Pancreas (tissue), 10 donors: ENCODE measurements around the gene DGKI. TPM values are rescaled to one million over a fixed set of nuclear protein-coding genes. Genes with fewer than 3 reads are reported as not detected.

Source experiments
- ATAC-seq, 4 donors: fragments of 200-7000 bp; cut with Tn5 transposase; one replicate each; pipeline versions ENCODE4 v1.8.0 to v1.9.1; 2020; ENCODE audit warnings: mild to moderate bottlenecking in 4 of 4, moderate library complexity in 4 of 4
- DNase-seq, 6 donors: peaks; one replicate each; pipeline ENCODE4 v3.0.0-alpha.2; 2020
- FAIRE-seq: peaks from 2 replicates; lab custom pipeline; 2012; peaks lifted over from hg19 to GRCh38; lab: Jason Lieb, UNC
- H3K27ac ChIP-seq, 4 donors: fragments of 200-600 bp; sonication (generic); 1 replicate in 3 of 4; 2 replicates in 1 of 4; pipeline versions ENCODE4 v1.5.0 to v1.8.0; 2020
- H3K27me3 ChIP-seq, 4 donors: fragments of 200-600 bp; one replicate each; pipeline ENCODE4 v1.8.0; 2021
- H3K36me3 ChIP-seq, 3 donors: fragments of 200-600 bp; sonication (generic) in 1 of 3; one replicate each; pipeline versions ENCODE4 v1.5.0 to v1.8.0; 2020 to 2021
- H3K4me1 ChIP-seq, 3 donors: fragments of 200-600 bp; one replicate each; pipeline ENCODE4 v1.8.0; 2021
- H3K4me3 ChIP-seq, 4 donors: fragments of 200-600 bp; sonication (generic) in 2 of 4; one replicate each; pipeline versions ENCODE4 v1.5.0 to v1.8.0; 2020 to 2021
- H3K9me3 ChIP-seq, 4 donors: fragments of 200-600 bp; one replicate each; pipeline ENCODE4 v1.8.0; 2021
- WGBS, 2 donors: extraction: QIAGEN DNeasy Blood & Tissue Kit; methylation state at CpG; one replicate each; pipeline ENCODE4 v1.1.7; 2013; 5-methylcytosine and 5-hydroxymethylcytosine counted together
- intact Hi-C, 3 donors: fragments of 100-400 bp; cut with DNase I; formaldehyde crosslinking; loops; one replicate each; pipeline versions ENCODE4 v1.11.1 to v1.14.2; 2022
- polyA plus RNA-seq, 2 donors: library from polyadenylated mRNA; stranded (reverse); fragments of 200-250 nt; gene quantifications; one replicate each; pipeline ENCODE4 v1.2.3, GENCODE V29; 2013
- total RNA-seq, 6 donors: library from RNA; stranded (reverse); fragmentation: NEBNext Ultra II Directional in 4 of 6; extraction: Animal tissue kit (Norgen Biotek cat#: 25700) in 4 of 6; gene quantifications; one replicate each; pipeline versions ENCODE4 v1.2.1 to v1.2.4, GENCODE V29; 2021 to 2023
- TF ChIP-seq, protein P1 (sequence below), 4 donors: fragments of 200-600 bp; sonication (generic) in 3 of 4; IDR thresholded peaks; one replicate each; pipeline versions ENCODE4 v1.5.0 to v1.8.0; 2021; ENCODE audit warnings: antibody characterized with exemption in 4 of 4
- donor health status: healthy with polysubstance abuse.
- donor health status: DM: no; HTN: no; CAD: no; lungs with moderate emphysema.
- donor health status: DM: no; HTN: no; CAD: no.
- donor health status: control.
- donor health status: control.
- donor health status: Bipolar disorder and iron deficiency.
- donor health status: DM: yes; HTN: yes; CAD: no.
- donor health status: DM: no; HTN: no; CAD: no.
- donor health status: DM: no; HTN: no; CAD: no.
- donor health status: DM: yes; HTN: yes; CAD: no.

The DGKI gene
- total and polyA plus RNA-seq, 8 donors: 0.04 to 0.81 (median 0.15) TPM

DNA sequence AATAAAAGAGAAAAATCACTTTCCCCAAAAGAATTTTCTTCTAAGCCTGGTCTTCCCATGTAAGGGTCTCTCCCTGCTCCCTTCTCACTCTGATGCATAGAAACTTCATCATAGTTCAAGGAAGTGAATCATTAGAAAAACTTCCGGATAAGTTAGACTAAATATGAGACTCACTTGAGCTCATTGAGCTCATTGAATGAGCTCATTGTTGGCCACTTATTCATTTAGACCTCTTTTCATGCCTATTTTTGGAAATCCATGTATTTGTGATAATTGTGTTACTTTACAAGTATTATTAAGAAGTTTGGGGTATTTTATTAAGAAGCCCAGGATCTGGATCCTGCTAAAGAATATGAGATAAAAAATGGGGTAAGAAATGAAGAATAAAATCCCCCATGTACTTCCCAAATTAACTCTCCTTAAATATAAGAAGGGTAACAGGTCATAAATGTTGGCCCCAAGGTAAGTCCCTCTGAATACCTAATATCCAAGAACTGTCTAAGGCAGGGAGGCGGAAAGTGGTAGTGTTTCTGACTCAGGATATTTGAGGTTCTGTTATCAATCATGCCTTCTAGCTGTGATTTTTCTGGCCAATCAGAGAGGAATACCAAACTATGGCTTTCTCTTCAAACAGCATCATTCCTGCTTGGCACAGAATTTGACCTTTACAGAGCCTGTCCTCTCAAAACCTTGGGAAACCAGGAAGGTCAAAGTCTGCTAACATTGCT is 266.7 kb downstream of the DGKI start:
- FAIRE-seq (no peak), DNase-seq (no peak), ATAC-seq (no peak)
- Histone ChIP-seq H3K4me1 (no peaks in the 10 kb centered on the region), H3K4me3 (no peak overlapping the region), H3K36me3 (no peaks in the 10 kb centered on the region), H3K9me3 (no peaks in the 10 kb centered on the region), H3K27me3 (no peaks in the 10 kb centered on the region), H3K27ac (no peak overlapping the region)
- TF ChIP-seq, protein P1, sequence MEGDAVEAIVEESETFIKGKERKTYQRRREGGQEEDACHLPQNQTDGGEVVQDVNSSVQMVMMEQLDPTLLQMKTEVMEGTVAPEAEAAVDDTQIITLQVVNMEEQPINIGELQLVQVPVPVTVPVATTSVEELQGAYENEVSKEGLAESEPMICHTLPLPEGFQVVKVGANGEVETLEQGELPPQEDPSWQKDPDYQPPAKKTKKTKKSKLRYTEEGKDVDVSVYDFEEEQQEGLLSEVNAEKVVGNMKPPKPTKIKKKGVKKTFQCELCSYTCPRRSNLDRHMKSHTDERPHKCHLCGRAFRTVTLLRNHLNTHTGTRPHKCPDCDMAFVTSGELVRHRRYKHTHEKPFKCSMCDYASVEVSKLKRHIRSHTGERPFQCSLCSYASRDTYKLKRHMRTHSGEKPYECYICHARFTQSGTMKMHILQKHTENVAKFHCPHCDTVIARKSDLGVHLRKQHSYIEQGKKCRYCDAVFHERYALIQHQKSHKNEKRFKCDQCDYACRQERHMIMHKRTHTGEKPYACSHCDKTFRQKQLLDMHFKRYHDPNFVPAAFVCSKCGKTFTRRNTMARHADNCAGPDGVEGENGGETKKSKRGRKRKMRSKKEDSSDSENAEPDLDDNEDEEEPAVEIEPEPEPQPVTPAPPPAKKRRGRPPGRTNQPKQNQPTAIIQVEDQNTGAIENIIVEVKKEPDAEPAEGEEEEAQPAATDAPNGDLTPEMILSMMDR (IDR thresholded peaks at IDR 0.05): no peak
- 77% methylated on average over 2 of the region's 2 CpGs for WGBS, 2 donors
- intact Hi-C loops: no loop called here

DNA sequence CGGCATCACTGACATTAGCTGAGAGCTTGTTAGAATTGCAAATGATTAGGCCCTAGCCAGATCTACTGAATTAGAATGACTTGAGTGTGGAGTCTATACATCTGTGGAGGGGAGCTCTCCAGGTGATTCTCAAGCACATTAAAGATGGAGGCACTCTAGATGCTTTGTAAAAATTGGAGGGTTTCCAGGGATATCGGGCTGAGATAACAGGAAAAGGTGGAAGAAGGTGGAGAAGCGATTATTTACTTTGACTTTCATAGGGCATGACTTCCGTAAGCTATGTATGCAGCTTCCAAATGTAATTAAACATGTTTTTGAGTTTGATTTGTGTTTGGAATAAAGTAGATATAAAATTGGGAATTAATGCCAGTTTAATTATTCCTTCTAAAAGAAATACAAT is 268.2 kb downstream of the DGKI start:
- TF ChIP-seq, protein P1 (IDR thresholded peaks at IDR 0.05): no peak
- no peak for ATAC-seq
- WGBS, 2 donors: 70 to 79% methylated on average over 4 of the region's 4 CpGs
- Histone ChIP-seq H3K36me3 (no peaks in the 10 kb centered on the region), H3K4me3 (no peak overlapping the region), H3K4me1 (no peaks in the 10 kb centered on the region), H3K27me3 (no peaks in the 10 kb centered on the region), H3K9me3 (no peaks in the 10 kb centered on the region), H3K27ac (no peak overlapping the region)
- intact Hi-C loops: no loop called here
- no peak for FAIRE-seq
- DNase-seq: no peak

DNA sequence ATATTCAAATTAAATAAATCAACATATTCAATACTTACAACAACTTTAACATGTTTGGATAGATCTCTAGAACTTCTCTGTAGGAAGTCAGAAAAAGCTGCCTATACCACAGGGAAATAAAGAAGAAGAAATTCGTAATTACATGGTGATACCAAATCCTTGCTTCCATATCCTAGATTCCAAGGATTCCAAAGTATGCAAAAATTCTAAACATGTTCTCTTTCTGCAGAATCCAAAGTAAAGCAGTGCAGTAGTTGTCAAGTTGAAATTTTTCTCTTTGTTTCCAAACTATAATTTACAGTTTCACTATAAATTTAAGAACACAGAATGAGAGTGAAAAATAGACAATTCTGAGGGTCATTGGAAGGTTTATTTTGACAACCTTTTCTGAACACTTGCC is 269.6 kb downstream of the DGKI start:
- no peak overlapping the region for H3K4me3 ChIP-seq
- FAIRE-seq (no peak), DNase-seq (no peak), ATAC-seq (no peak)
- intact Hi-C loops: no loop called here
- no peaks in the 10 kb centered on the region for H3K27me3 ChIP-seq
- no peak overlapping the region for H3K27ac ChIP-seq
- H3K4me1 ChIP-seq: no peaks in the 10 kb centered on the region
- WGBS, 2 donors: 39 to 49% methylated on average over 1 of the region's 1 CpG
- H3K36me3 ChIP-seq: no peaks in the 10 kb centered on the region
- TF ChIP-seq, protein P1 (IDR thresholded peaks at IDR 0.05): no peak
- H3K9me3 ChIP-seq: no peaks in the 10 kb centered on the region

DNA sequence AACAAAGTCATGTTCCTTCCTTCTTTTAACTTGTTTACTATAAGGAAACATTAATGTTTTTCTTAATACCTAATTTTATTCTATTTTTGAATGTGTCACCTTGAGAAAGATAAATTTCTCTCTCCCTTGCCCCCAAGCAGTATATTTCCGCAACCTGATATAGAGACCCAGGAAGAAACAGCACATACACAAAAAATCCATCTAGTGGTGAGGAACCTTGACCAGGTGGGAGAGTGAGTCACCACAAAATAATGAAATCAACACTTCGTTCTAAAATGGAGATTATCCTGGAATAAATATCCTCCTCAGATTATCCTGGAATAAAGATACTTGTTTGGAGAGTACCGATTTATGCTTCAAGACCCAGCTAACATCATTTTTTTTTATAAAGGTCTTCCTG is 270.3 kb downstream of the DGKI start:
- no peak for DNase-seq
- WGBS, 2 donors: 82 to 86% methylated on average over 3 of the region's 3 CpGs

DNA sequence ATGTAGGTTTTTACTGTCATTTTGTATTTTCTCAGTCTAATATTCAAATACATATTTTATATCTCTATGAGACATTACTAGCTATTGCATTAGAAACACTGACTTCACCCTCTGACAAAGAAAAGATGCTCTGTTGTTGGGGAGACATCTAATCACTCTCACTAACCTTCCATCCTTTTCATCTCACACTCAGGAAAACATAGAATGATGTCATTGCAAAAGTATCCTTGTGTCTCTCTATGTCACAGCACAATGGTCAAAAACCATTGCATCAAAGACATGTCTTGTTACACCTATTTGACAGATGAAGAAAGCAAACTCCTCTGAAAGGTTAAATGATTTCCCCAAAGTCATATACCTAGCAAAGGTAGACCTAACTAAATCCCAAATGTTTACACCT is 272.0 kb downstream of the DGKI start:
- Histone ChIP-seq H3K9me3 (no peaks in the 10 kb centered on the region), H3K27ac (no peak overlapping the region), H3K36me3 (no peaks in the 10 kb centered on the region), H3K27me3 (no peaks in the 10 kb centered on the region), H3K4me3 (no peak overlapping the region), H3K4me1 (no peaks in the 10 kb centered on the region)
- FAIRE-seq (no peak), DNase-seq (no peak), ATAC-seq (no peak)
- intact Hi-C loops: no loop called here
- TF ChIP-seq, protein P1 (IDR thresholded peaks at IDR 0.05): no peak

More for the DNA sequence above, 270.3 kb downstream of the DGKI start:
- H3K4me1 ChIP-seq: no peaks in the 10 kb centered on the region
- no peaks in the 10 kb centered on the region for H3K27me3 ChIP-seq
- H3K9me3 ChIP-seq: no peaks in the 10 kb centered on the region
- H3K4me3 ChIP-seq: no peak overlapping the region
- ATAC-seq (no peak), FAIRE-seq (no peak)
- H3K27ac ChIP-seq: no peak overlapping the region
- TF ChIP-seq, protein P1 (IDR thresholded peaks at IDR 0.05): no peak
- intact Hi-C loops: no loop called here
- H3K36me3 ChIP-seq: no peaks in the 10 kb centered on the region
